ENCODE data around the gene RTN4RL1. TPM values are rescaled to one million over a fixed set of nuclear protein-coding genes. Genes with fewer than 3 reads are reported as not detected.

Gene RTN4RL1
- total RNA-seq, 2 experiments from 2014 or later = not detected

GRCh38 chr17:2050300-2051060, 25.3 kb upstream of the RTN4RL1 start:
- no TSS peak for BruUV-seq (replicated peaks)
- Histone ChIP-seq H3K27ac (ENCODE audit: low read depth, low read length, poor library complexity, severe bottlenecking) (no peak overlapping the region), H3K4me3 (ENCODE audit: low read depth, low read length, poor library complexity, severe bottlenecking) (peak overlapping the region; percentile 63), H3K36me3 (ENCODE audit: insufficient read depth, low read length) (no peaks in the 10 kb centered on the region), H4K20me1 (ENCODE audit: insufficient read depth, low read length) (no peaks in the 10 kb centered on the region), H3K4me1 (ENCODE audit: insufficient read depth, low read length, poor library complexity, severe bottlenecking) (peaks cover 26% of the 10 kb centered on the region), H3K9me3 (ENCODE audit: low read length) (no peaks in the 10 kb centered on the region), H3K4me2 (ENCODE audit: low read length) (peak overlapping the region; percentile 72), H3K9me2 (ENCODE audit: insufficient read depth, low read length) (no peaks in the 10 kb centered on the region), H3K79me2 (ENCODE audit: insufficient read depth, low read depth, low read length) (no peaks in the 10 kb centered on the region), H2AFZ (ENCODE audit: low read length) (no peak overlapping the region)
- POLR2A ChIA-PET = no interaction called here
- intact Hi-C loops (cut with micrococcal nuclease; ENCODE audit: unreplicated experiment) = loop anchor here (5.0 kb wide), 1 partner anchor 287 kb away; the partner anchor contains the start of genes SGSM2 and TSR1
- peak; percentile 37 for DNase-seq (ENCODE audit: low spot score)
- CTCF ChIA-PET (ENCODE audit: unreplicated experiment) = interaction anchor here (0.6 kb wide), 2 partner anchors 18 to 1631 kb away, joined by 3 to 4 read pairs; no protein-coding TSS in a partner anchor
- TF ChIP-seq CTCF (conservative IDR thresholded peaks at IDR 0.05; ENCODE audit: low read length) (no peak), EZH2phosphoT487 (IDR thresholded peaks at IDR 0.05; ENCODE audit: borderline replicate concordance, low read depth, low read length) (no peak)

GRCh38 chr17:2049333-2050299, 24.5 kb upstream of the RTN4RL1 start:
- peaks cover 3% of the 10 kb centered on the region; the same call in 1 of the 2 replicates for H3K36me3 ChIP-seq (ENCODE audit: insufficient read depth, low read length)
- H2AFZ ChIP-seq (ENCODE audit: low read length) = no peak overlapping the region
- POLR2A ChIA-PET = no interaction called here
- peak overlapping the region; percentile 73 for H3K4me2 ChIP-seq (ENCODE audit: low read length)
- CTCF ChIA-PET (ENCODE audit: unreplicated experiment) = no interaction called here
- intact Hi-C loops (cut with micrococcal nuclease; ENCODE audit: unreplicated experiment) = loop anchor here (5.0 kb wide), 1 partner anchor 288 kb away; the partner anchor contains the start of genes SGSM2 and TSR1
- peak; percentile 46 for DNase-seq (ENCODE audit: low spot score)
- H3K27ac ChIP-seq (ENCODE audit: low read depth, low read length, poor library complexity, severe bottlenecking) = no peak overlapping the region
- H3K9me3 ChIP-seq (ENCODE audit: low read length) = no peaks in the 10 kb centered on the region
- TF ChIP-seq CTCF (conservative IDR thresholded peaks at IDR 0.05; ENCODE audit: low read length) = no peak
- TF ChIP-seq EZH2phosphoT487 (IDR thresholded peaks at IDR 0.05; ENCODE audit: borderline replicate concordance, low read depth, low read length) = no peak
- no peaks in the 10 kb centered on the region for H4K20me1 ChIP-seq (ENCODE audit: insufficient read depth, low read length)
- no TSS peak for BruUV-seq (replicated peaks)
- peaks cover 17% of the 10 kb centered on the region for H3K4me1 ChIP-seq (ENCODE audit: insufficient read depth, low read length, poor library complexity, severe bottlenecking)
- no peaks in the 10 kb centered on the region for H3K9me2 ChIP-seq (ENCODE audit: insufficient read depth, low read length)
- peak overlapping the region; percentile 63 for H3K4me3 ChIP-seq (ENCODE audit: low read depth, low read length, poor library complexity, severe bottlenecking)
- no peaks in the 10 kb centered on the region for H3K79me2 ChIP-seq (ENCODE audit: insufficient read depth, low read depth, low read length)
